DMS 273 (cell line): ENCODE results near the gene COL12A1.

Source experiments
- DNase-seq: peaks from one replicate; lab custom pipeline; 2025; ENCODE audit not compliant: unreplicated experiment; lab: John Stamatoyannopoulos, UW

Gene COL12A1

GRCh38 chr6:75205776-75206575 lies at the start of gene COL12A1:
Gene COL12A1 (minus strand): TSS chr6:75206053. CDS start chr6:75202792, 3,261 bp downstream.
- peak; percentile 76 for DNase-seq

GRCh38 chr6:75250552-75250951 lies 44.7 kb upstream of the COL12A1 start:
- no peak for DNase-seq

- no peak for DNase-seq
These were observed 44.0 kb upstream of the COL12A1 start for GRCh38 chr6:75249837-75250236.

- DNase-seq: no peak
These were observed 40.5 kb upstream of the COL12A1 start for GRCh38 chr6:75246386-75246785.

GRCh38 chr6:75244063-75244584 lies 38.3 kb upstream of the COL12A1 start:
- peak; percentile 53 for DNase-seq

GRCh38 chr6:75243333-75244062 lies 37.6 kb upstream of the COL12A1 start, which contains the start of gene COX7A2:
Gene COX7A2 (minus strand): TSS chr6:75243801. CDS start chr6:75243734, 67 bp downstream.
- DNase-seq: peak; percentile 98

- DNase-seq: no peak
These were observed 30.8 kb upstream of the COL12A1 start for GRCh38 chr6:75236630-75237029.

GRCh38 chr6:75235271-75235670 lies 29.4 kb upstream of the COL12A1 start:
- DNase-seq: no peak

- DNase-seq: peak; percentile 17
These were observed 28.4 kb upstream of the COL12A1 start for GRCh38 chr6:75234126-75234865.

GRCh38 chr6:75233092-75233615 lies 27.3 kb upstream of the COL12A1 start:
- DNase-seq: peak; percentile 21

GRCh38 chr6:75230484-75231325 lies 24.9 kb upstream of the COL12A1 start:
- peak; percentile 72 for DNase-seq

GRCh38 chr6:75224303-75224926 lies 18.6 kb upstream of the COL12A1 start:
- no peak for DNase-seq

GRCh38 chr6:75223428-75223827 lies 17.6 kb upstream of the COL12A1 start:
- no peak for DNase-seq

GRCh38 chr6:75222261-75222660 lies 16.4 kb upstream of the COL12A1 start:
- DNase-seq: no peak

- no peak for DNase-seq
These were observed 15.3 kb upstream of the COL12A1 start for GRCh38 chr6:75221116-75221515.

- DNase-seq: no peak
These were observed 14.5 kb upstream of the COL12A1 start for GRCh38 chr6:75220357-75220756.

- no peak for DNase-seq
These were observed 13.4 kb upstream of the COL12A1 start for GRCh38 chr6:75219263-75219662.

GRCh38 chr6:75217193-75217592 lies 11.3 kb upstream of the COL12A1 start:
- no peak for DNase-seq

GRCh38 chr6:75215291-75215690 lies 9.4 kb upstream of the COL12A1 start:
- DNase-seq: no peak

- peak; percentile 6 for DNase-seq
These were observed 7.9 kb upstream of the COL12A1 start for GRCh38 chr6:75213732-75214131.
